ENCODE data around the gene FBXO4. TPM values are rescaled to one million over a fixed set of nuclear protein-coding genes. Genes with fewer than 3 reads are reported as not detected.
"Not testable (repeated sequence)": the region's sequence is repeated elsewhere in the genome, so short reads cannot be mapped to it uniquely, and the experiment has no call there.

The FBXO4 gene
- total RNA-seq, 1 donor from 2014 or later, result 5.6 TPM

DNA sequence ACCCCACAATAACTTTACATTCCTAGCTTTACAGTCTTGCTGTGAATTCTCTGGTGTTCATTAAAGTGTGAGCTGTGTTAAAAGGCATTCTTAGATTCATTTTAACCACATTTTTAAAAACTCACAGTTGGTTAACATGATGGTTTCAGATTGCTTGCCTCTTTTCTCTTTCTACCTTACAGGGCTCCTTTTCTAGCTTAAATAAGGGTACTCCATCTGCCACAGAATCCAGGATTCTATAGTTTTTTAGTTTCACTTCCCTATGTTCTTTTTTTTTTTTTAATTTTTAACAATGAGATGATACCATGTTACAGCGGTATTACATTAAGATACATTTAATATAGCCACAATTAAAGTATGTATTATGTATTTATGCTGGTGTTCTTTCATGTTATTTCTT, 3.9 kb upstream of the FBXO4 start:
- no peak for DNase-seq (ENCODE audit: low spot score)
- no peak for ATAC-seq

DNA sequence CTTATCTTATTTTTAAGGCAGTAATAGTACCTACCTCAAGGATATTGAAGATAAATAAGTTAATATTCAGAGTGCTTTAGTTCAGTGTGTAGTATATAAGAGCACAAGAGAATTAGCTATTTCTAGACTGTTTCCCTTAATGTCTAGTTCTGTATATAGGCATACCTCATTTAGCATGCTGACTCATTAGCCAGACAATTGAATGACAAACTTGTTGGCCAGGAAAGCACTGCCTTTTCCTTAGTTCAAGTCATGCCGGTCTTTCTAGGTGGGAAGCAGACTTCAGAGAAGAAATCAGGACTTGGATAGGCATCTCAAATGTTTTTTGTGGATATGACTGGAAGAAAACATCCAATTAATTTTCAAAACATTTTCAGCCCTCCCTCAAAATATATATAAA, 3.2 kb upstream of the FBXO4 start:
- ATAC-seq, result no peak

DNA sequence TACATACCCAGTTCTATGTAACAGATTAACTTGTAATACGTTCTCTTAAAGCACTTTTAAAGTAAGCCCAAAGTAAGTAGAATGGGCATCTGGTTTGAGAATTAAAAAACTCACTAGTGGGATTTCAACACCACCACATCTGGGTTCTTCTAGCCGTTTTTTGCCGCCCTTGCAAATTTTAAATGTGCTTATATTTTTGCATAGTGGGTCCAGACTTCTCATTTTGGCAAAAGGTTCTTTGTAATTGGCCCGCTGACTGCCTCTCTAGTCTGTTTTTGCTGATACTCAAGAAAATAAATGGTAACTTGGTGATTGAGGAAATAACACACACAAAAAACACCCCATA, 582 bp upstream of the FBXO4 start:
- ATAC-seq, result no peak

More for the DNA sequence above, 3.2 kb upstream of the FBXO4 start:
- DNase-seq (ENCODE audit: low spot score), result no peak

DNA sequence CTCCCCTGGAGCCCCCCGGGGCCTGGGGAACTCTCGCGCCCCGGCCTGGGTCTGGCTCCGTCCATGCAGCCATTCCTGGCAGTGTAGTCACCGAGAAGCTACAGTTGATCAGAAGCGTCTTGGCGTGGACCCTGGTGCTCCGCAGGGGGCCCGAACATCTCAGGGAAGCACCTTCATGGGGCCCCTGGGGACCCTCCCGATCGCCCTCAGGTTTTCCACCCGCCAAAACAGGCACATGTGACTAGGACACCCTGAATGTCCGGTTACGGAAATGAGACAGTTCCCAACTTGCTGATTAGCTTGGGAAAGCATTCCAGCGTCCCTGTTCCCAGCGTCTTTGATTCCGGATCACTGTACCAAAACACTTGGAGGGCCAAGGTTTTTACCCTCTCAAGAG, 472 bp downstream of the FBXO4 start:
- ATAC-seq (peak; percentile 41), DNase-seq (ENCODE audit: low spot score) (peak; percentile 60)

More for the DNA sequence above, 582 bp upstream of the FBXO4 start:
- DNase-seq (ENCODE audit: low spot score), result no peak

DNA sequence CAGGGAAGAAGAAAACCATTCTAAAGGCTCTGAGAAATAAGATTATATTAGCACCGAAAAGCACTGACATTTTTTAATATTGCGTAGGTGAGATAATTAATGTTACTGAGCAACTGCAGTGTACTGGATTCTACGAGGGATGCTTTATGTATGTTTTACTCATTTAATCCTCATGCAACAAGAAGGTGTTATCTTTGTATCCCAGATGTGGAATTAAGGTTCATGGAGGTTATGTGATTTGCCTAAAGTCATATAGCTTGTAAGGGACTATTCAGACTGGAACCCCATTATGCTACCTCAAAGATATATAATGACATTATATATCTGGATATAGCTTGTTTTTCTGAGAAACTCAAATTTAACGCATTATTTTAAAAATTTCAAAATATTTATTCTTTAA, 2.5 kb downstream of the FBXO4 start:
- ATAC-seq, result no peak
- no peak for DNase-seq (ENCODE audit: low spot score)

DNA sequence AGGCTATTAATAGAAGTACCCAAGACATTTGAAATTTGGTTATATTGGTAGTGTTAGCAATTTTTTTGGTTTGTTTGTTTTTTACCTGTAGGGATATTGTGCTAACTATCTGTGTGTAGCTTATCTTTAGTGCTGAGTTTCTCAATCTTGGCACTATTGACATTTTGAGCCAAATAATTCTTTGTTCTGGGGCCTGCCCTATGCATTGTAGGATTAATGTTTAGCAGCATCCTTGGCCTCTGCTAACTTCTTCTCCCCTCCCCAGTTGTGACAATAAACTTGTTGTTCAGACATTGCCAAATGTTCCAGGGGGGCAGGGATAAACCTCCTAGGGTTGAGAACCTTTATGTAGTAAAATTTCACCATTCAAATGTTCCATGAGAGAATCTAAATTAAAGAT, 4.0 kb downstream of the FBXO4 start:
- DNase-seq (ENCODE audit: low spot score) (no peak), ATAC-seq (no peak)

DNA sequence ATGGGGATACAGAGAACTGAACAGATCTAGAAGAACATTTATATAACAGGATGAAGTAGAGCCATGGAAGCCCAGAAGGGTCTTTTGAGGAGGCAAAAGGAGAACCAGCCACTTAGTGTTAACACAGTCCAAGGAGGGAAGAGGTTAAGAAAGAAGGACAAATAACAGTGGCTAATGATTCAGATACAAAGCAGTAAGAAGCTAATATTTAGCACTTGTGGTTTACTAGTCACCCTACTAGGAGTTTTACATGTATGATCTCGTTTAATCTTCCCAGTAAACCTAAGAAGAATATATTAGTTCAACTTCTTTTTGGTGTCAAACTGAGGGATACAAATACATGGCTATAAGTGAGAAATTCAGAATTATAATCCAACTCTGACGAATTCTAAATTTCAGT, 7.7 kb downstream of the FBXO4 start:
- ATAC-seq, result no peak
- no peak for DNase-seq (ENCODE audit: low spot score)

DNA sequence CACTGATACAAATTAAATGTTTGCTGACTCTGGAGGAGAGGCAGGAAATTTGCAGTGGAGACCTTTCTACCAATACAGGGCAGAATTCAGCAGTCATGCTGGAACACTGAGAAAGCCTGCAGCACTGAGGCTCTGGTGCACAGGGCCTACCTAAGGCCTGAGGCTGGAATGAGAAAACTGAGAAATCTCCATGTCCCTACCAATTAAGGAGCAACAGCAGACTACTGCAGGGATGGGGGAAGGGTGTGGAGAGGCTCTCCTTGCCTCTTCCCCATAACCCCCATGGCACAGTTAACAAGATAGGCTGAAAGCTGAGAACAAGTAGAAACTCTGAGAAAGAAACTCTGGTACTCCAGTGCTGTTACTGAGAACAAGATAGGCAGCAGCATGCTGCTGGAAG, 10.5 kb downstream of the FBXO4 start:
- DNase-seq (ENCODE audit: low spot score) (no peak), ATAC-seq (no peak)

DNA sequence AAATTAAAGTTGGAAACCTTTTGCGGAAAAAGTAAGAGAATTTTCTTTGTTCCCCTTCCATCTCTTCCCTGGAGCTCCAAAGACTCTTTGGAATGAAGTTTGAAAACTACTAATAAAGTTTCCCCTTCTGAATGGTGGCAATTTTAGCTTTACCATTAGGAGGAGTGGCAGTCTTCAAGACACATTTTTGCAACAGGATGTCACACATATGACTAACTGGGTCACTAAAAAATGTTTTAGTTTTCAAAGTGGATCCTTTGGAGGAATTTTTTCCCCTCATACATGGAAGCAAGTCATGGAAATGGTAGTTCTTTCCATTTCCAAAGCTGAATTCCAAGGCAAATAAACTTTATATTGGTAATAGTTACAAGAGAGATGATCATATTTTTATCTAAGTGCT, 15.6 kb downstream of the FBXO4 start:
- DNase-seq (ENCODE audit: low spot score) (no peak), ATAC-seq (no peak)

DNA sequence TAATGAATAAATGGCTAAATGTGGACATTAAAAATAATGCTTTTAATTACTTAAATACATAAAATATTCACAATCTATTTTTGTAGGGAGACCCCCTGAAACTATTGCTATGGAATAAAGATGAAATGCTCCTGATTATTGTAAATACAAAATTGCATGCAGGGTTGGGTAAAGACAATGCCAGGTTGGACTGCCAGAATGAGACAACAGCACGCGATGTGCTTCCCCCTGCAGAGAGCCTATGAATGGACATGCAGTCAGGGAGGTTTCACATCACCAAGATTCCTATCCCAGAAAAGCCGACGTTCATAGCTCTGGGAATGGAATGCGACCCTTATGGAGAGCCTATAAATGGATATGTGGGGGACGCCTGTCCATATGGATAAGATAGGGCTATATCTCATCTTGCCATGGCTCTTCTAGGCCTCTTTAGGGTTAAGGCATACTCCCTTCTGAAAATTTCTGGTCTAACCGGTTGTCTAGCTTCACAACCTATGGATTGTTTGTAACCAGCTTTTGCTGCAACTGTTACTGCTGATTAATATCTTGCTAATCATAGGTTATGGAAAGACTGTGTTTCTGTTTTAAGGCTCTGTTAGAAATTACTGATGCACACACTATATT, 20.4 kb downstream of the FBXO4 start:
- ATAC-seq; DNase-seq (ENCODE audit: low spot score): not testable (repeated sequence)

DNA sequence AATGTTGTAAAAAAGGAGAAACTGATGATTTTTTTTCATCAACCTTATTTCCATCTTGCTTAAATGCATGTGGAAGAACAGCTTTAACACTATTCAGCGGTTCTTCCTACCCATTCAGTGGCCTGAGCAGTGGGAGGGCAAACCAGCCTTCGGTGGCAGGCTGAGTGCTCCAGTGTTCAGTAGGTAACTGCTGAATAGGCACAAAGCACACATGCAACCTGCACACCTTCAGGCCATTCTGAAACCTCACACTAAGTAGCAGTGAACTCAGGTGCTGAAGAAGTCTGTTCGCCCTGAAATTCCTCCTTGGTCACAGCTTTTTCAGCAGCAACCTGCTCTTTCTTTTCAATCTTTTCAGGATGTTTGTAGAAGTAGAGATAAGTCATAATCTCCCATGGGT, 26.1 kb downstream of the FBXO4 start:
- no peak for ATAC-seq
- DNase-seq (ENCODE audit: low spot score), result no peak

DNA sequence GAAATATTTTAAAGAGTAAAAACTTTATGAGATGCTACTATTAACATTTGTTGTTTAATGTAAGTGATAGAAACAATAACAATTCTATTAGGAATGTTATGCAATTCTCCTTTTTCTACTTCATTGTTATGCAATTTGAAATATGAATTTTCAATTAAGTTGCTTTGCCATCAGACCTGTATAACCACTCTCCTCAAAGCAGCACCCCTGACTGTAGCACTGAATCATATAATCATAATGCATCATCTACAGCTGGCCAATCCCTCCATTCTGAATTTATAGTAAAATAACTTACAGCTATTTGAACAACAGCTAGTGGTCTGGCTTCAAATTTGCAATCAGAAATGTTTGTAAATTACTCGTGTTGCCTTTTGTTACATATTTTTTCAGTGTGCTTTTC, 29.2 kb downstream of the FBXO4 start:
- no peak for ATAC-seq
- no peak for DNase-seq (ENCODE audit: low spot score)

DNA sequence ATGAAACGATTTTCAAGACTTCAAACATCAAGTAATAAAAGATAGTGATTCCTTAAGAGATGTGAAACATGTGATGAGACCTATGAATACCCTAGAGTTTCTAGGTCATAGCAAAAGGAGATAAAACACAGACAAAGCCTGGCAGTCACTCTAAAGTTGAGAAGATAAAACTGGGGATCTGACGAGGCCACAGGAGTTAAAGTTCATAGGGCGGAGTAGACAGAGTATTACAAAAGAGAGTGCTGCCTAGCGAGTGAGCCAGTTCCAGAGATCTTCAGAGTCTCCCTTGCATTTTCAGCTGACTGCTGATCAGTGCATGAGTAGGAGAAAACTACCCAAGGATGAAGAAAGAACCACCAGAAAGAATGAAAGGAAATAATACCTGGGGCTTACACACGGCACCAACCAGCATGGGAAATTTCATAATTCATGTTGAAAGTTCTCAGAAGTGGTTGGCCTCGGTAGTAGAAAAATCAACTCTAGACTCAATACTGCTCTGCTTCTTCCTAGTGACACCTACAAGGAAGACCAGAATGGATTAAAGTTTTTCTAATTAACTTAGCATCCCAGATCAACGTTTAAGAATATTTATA, 30.4 kb downstream of the FBXO4 start:
- no peak for DNase-seq (ENCODE audit: low spot score)
- peak; percentile 98 for ATAC-seq

DNA sequence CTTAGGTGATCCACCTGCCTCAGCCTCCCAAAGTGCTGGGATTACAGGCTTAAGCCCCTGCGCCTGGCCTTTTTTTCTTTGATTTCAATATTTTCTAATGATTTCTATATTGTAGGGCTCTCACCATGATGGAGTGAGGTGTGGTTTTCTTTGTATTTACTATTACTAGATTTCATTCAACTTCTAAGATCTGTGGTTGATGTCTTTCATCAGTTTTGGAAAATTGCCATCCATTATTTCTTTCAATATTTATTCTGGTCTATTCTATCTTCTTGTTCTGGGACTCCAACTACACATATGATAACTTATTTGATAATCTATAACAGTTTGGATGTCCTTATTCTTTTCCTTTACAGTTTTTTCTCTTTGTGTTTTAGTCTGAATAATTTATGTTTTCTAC, 31.9 kb downstream of the FBXO4 start:
- DNase-seq (ENCODE audit: low spot score) (no peak), ATAC-seq (no peak)

DNA sequence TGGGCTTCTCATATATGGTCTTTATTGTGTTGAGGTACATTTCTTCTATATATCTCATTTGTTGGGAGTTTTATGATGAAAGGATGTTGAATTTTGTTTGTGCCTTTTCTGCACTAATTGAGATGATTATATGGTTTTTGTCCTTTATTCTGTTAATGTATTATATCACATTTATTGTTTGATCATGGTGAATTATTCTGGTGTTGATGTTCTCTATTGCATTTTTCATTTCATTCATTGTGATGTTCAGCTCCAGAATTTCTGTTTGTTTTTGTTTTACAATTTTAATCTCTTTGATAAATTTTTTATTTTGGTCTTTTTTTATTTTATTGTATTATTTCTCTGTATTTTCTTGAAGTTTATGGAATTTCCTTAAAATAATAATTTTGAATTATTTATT, 35.4 kb downstream of the FBXO4 start:
- ATAC-seq, result no peak
- DNase-seq (ENCODE audit: low spot score), result no peak

DNA sequence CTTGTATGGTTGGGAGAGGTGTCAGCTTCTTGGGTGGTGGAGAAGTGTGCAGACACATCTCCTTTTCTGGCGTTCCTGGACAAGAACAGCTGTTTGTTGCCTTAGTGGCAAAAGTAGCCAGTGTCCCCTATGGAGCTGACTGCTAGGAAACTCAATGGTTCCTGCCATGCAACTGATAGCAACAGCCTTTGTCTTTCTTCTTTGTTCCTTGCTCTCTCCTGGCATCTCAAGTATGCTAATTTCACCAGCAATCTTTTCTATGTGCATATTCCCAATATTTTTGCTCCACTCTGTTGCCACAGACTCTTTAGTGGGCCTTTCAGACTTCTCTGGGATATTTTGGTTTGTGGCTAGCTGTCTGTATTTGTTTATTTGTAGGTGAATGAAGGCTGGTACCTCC, 36.7 kb downstream of the FBXO4 start:
- DNase-seq (ENCODE audit: low spot score), result no peak
- ATAC-seq, result no peak

DNA sequence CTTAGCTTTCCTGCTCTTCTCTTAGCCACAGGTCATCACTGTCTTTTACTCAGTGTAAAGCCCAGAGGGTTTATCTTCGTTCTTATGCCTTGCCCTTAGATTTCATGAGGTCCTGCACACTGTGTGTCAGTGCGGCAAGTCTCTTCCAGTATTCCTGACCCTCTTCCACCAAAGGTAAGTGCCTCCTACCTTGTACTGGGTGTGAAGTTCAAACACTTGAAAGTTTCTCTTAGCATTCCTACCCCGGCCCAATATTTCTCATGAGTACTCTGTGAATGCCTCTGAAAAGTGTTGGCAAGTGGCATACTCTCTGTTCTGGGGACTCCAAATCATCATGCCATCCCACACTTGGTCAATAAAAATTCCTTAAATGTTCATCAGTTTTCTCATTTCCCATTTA, 37.4 kb downstream of the FBXO4 start:
- no peak for DNase-seq (ENCODE audit: low spot score)

DNA sequence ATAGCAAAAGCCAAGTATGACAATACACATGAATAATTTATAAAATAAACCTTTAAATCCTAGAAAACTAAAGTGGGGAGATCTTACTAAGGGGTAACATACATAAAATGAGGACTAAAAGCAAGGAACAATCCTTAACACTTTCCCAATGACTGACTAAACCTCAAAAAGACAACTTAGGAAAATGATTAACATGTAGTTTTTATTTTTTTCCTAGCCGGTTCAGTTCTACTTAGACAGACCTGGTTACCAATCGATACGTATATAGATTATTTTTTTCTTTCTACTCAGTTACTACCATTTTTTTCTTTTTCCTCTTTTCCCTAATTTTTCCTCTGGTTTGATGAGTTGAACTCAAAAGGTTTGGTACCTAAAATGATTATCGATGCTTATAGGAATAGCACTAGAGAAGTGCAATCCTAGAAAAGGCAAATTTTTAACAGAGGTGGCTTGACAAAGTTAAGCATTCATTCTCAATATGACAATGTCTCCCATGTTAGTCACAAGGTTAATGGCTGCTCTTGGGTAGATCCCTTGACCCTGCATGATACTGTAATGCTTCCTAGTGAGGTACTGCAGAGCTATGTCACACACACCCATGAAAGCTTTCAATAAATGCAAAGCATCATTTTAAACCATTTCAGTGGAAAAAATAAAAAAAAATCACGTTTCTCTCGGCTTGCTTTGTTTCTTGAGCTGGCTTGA, 41.5 kb downstream of the FBXO4 start:
- ATAC-seq, result no peak

More for the DNA sequence above, 37.4 kb downstream of the FBXO4 start:
- ATAC-seq, result no peak

DNA sequence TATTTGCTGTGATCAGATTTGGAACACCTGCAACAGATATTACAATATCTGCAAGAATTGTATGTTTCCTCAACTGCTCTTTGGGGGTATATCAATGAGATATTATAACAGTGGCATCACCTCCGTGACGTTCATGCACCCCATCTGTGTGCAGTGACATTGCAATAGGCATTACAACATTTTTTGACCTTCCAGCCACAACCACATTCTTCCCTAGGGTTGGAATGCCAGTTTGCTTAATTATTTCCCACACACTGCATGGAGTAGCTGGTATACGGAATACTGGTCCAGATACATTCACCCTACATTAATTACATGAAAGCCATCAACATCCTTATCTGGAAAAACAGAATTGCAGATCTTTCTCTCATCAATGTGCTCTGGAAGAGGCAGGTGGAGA, 42.3 kb downstream of the FBXO4 start:
- ATAC-seq, result no peak

More for the DNA sequence above, 41.5 kb downstream of the FBXO4 start:
- no peak for DNase-seq (ENCODE audit: low spot score)

DNA sequence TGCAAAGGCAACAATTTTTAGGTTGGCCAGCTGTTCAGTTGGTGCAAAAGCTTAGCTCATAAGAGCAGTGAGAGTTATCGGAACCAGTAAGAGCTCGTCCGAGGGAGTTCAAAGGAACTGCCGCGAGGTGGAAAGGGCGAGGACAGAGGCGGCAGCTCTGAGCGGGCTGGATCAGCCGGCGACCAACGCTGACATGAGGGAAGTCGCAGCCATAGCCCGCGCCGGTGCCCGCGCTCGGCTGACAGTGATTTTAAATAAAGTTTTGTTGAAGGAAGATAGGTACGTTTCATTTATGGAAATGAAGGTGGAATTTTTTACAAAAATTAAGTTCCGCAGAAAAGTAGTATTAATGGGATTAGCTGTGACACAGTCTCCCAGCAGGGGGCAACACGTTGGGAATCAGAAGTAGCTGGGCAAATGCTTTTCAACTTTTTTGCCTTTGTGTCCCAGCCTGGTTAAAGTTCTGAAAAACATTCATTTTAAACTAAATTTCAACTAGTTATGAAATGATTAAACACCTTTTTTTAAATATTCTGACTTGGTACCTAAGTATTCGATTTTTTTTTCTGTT, 43.2 kb downstream of the FBXO4 start:
- no peak for ATAC-seq
- no peak for DNase-seq (ENCODE audit: low spot score)

More for the DNA sequence above, 42.3 kb downstream of the FBXO4 start:
- no peak for DNase-seq (ENCODE audit: low spot score)

DNA sequence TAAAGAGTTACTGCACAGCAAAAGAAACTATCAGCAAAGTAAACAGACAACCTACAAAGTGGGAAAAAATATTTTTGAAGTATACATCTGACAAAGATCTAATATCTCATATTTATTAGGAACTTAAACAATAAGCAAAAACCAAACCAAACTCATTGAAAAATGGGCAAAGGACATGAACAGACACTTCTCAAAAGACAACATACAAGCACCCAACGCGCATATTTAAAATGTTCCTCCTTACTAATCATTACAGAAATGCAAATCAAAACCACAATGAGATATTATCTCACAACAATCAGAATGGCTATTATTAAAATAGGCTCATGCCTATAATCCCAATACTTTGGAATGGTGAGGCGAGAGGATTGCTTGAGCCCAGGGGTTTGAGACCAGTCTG, 48.0 kb downstream of the FBXO4 start:
- ATAC-seq (no peak), DNase-seq (ENCODE audit: low spot score) (no peak)

DNA sequence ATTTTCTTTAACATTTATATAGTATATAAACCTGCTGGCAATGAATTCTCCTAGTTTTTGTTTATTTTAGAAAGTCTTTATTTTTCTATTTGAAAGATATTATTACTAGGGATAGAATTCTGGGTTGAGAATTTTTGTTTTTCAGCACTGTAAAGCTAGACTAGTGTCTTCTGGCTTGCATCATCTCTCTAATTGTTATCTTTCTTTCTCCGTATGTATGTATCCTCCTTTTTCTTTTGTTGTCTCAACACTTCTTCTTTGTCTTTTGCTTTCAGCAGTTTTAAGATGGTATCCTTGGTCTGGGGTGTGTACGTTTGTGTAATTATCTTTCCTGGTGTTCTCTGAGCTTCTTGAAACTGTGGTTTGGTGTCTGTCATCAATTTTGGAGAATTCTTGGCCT, 48.8 kb downstream of the FBXO4 start:
- ATAC-seq (no peak), DNase-seq (ENCODE audit: low spot score) (no peak)

Measured in left lobe of liver (tissue), 2 donors.